Bronchial epithelial cell (primary cell): ENCODE results near the gene PAEP. TPM values are rescaled to one million over a fixed set of nuclear protein-coding genes. Genes with fewer than 3 reads are reported as not detected.

Experiments used
- DNase-seq: peaks from one replicate; pipeline ENCODE4 v3.0.0-alpha.2; 2010; ENCODE audit warnings: low read depth
- FAIRE-seq: peaks from 2 replicates; lab custom pipeline; 2011; peaks lifted over from hg19 to GRCh38; lab: Jason Lieb, UNC
- H3K27me3 ChIP-seq: 2 replicates; pipeline ENCODE4 v1.5.1; 2011; ENCODE audit warnings: low read length; ENCODE audit not compliant: control insufficient read depth, insufficient read depth
- H3K36me3 ChIP-seq: 2 replicates; pipeline ENCODE4 v1.5.1; 2011; ENCODE audit warnings: low read length; ENCODE audit not compliant: control insufficient read depth, insufficient read depth
- H3K4me3 ChIP-seq: 2 replicates; pipeline ENCODE4 v1.5.1; 2011; ENCODE audit warnings: mild to moderate bottlenecking, low read depth, low read length, control low read depth
- CTCF ChIP-seq: IDR thresholded peaks from 2 replicates; pipeline ENCODE4 v1.5.1; 2011; ENCODE audit warnings: mild to moderate bottlenecking, moderate library complexity, low read length, control low read depth, inconsistent platforms; ENCODE audit not compliant: insufficient read depth, severe bottlenecking
- total RNA-seq: library from RNA; depleted of rRNA; stranded (reverse); fragments of >200 nt; gene quantifications from 2 replicates; pipeline ENCODE4 v1.2.1, GENCODE V29; 2014

The PAEP gene
- total RNA-seq, 1 donor from 2014 or later: not detected

- no peak overlapping the region for H3K4me3 ChIP-seq
- FAIRE-seq (no peak), DNase-seq (no peak)
- H3K36me3 ChIP-seq: no peaks in the 10 kb centered on the region
- no peaks in the 10 kb centered on the region for H3K27me3 ChIP-seq
- no peak for TF ChIP-seq CTCF
Measured at GRCh38 chr9:135579889-135580660, 18.5 kb downstream of the PAEP start.

- Histone ChIP-seq H3K27me3 (no peaks in the 10 kb centered on the region), H3K36me3 (no peaks in the 10 kb centered on the region), H3K4me3 (no peak overlapping the region)
- no peak for TF ChIP-seq CTCF
- no peak for DNase-seq
- FAIRE-seq: no peak
Measured at GRCh38 chr9:135580664-135581380, 19.3 kb downstream of the PAEP start.

GRCh38 chr9:135581636-135582426 lies 20.3 kb downstream of the PAEP start:
- FAIRE-seq: no peak
- H3K27me3 ChIP-seq: no peaks in the 10 kb centered on the region

GRCh38 chr9:135582541-135582940 lies 21.0 kb downstream of the PAEP start:
- no peak for FAIRE-seq
- TF ChIP-seq CTCF: no peak
- Histone ChIP-seq H3K36me3 (no peaks in the 10 kb centered on the region), H3K4me3 (no peak overlapping the region), H3K27me3 (no peaks in the 10 kb centered on the region)
- no peak for DNase-seq

More at GRCh38 chr9:135581636-135582426, 20.3 kb downstream of the PAEP start:
- DNase-seq: no peak
- no peak for TF ChIP-seq CTCF
- Histone ChIP-seq H3K4me3 (no peak overlapping the region), H3K36me3 (no peaks in the 10 kb centered on the region)

GRCh38 chr9:135582966-135583687 lies 21.6 kb downstream of the PAEP start:
- no peak overlapping the region for H3K4me3 ChIP-seq
- FAIRE-seq (no peak), DNase-seq (no peak)
- no peak for TF ChIP-seq CTCF
- no peaks in the 10 kb centered on the region for H3K36me3 ChIP-seq
- H3K27me3 ChIP-seq: no peaks in the 10 kb centered on the region
